MCF 10A (cell line): ENCODE data around the gene STK11IP. TPM values are rescaled to one million over a fixed set of nuclear protein-coding genes. Genes with fewer than 3 reads are reported as not detected.
A peak's percentile ranks its signal among the peaks of the same experiment; 100 is the strongest.

Experiments used
- BruUV-seq: library from RNA; stranded (reverse); fragments of 400-500 nt; replicated peaks from 2 replicates; lab custom pipeline; 2021; lab: Mats Ljungman, UMichigan
- CTCF ChIA-PET: fragments of 300-600 bp; sonication (Branson Sonifier 250); formaldehyde crosslinking; extraction: SDS; loops from one replicate; lab custom pipeline; 2021; ENCODE audit warnings: antibody characterized with exemption, inconsistent platforms; lab: Yijun Ruan, JAX
- POLR2A ChIA-PET: fragments of 300-600, 350-650 bp; sonication (Branson Sonifier 250); formaldehyde crosslinking; extraction: SDS; loops from one replicate; lab custom pipeline; 2020; ENCODE audit warnings: antibody characterized with exemption, inconsistent platforms; lab: Yijun Ruan, JAX
- DNase-seq: peaks from one replicate; pipeline ENCODE4 v3.0.0-alpha.2; 2018; ENCODE audit not compliant: unreplicated experiment
- H3K27ac Mint-ChIP-seq: one replicate; pipeline ENCODE4 v1.8.0; 2022; ENCODE audit warnings: mild to moderate bottlenecking, low read depth, mixed read lengths; ENCODE audit not compliant: unreplicated experiment
- H3K27me3 Mint-ChIP-seq: one replicate; pipeline ENCODE4 v1.8.0; 2022; ENCODE audit warnings: mixed read lengths; ENCODE audit not compliant: insufficient read depth, unreplicated experiment
- H3K36me3 Mint-ChIP-seq: one replicate; pipeline ENCODE4 v1.8.0; 2022; ENCODE audit warnings: mild to moderate bottlenecking, moderate library complexity, mixed read lengths; ENCODE audit not compliant: insufficient read depth, unreplicated experiment
- H3K4me1 Mint-ChIP-seq: one replicate; pipeline ENCODE4 v1.8.0; 2022; ENCODE audit warnings: mixed read lengths; ENCODE audit not compliant: insufficient read depth, unreplicated experiment
- H3K4me3 Mint-ChIP-seq: one replicate; pipeline ENCODE4 v1.8.0; 2022; ENCODE audit warnings: mild to moderate bottlenecking, moderate library complexity, mixed read lengths; ENCODE audit not compliant: unreplicated experiment
- H3K9me3 Mint-ChIP-seq: one replicate; pipeline ENCODE4 v1.8.0; 2022; ENCODE audit warnings: mixed read lengths; ENCODE audit not compliant: unreplicated experiment
- CTCF ChIP-seq: fragments of 200-600 bp; IDR thresholded peaks from one replicate; pipeline ENCODE4 v1.8.0; 2022; ENCODE audit warnings: antibody characterized with exemption, mild to moderate bottlenecking; ENCODE audit not compliant: unreplicated experiment
- intact Hi-C: fragments of 100-400 bp; cut with micrococcal nuclease; formaldehyde crosslinking; loops from 2 replicates; pipeline ENCODE4 v1.14.1; 2022
- total RNA-seq: library from RNA; stranded (reverse); gene quantifications from 2 replicates; pipeline ENCODE4 v1.2.3, GENCODE V29; 2022

The STK11IP gene
- total RNA-seq, 1 experiment from 2014 or later, result 26.5 TPM

- no peak for DNase-seq
- TF ChIP-seq CTCF, result no peak
- intact Hi-C loops, result no loop called here
- Mint-ChIP-seq H3K9me3 (no peaks in the 10 kb centered on the region), H3K27ac (no peak overlapping the region), H3K4me3 (no peak overlapping the region), H3K36me3 (peaks cover 6% of the 10 kb centered on the region), H3K27me3 (peaks cover 17% of the 10 kb centered on the region), H3K4me1 (no peaks in the 10 kb centered on the region)
- CTCF ChIA-PET, result interaction anchor here (1.2 to 1.9 kb wide), 3 partner anchors 20 to 68 kb away, joined by 4 to 6 read pairs (median 5); no protein-coding TSS in a partner anchor
- POLR2A ChIA-PET, result interaction anchor here (1.0 kb wide), 1 partner anchor 24 kb away, joined by 3 read pairs; the partner anchor contains the start of gene STK11IP
- no TSS peak for BruUV-seq
Measured at GRCh38 chr2:219622472-219622871, 24.8 kb downstream of the STK11IP start.

GRCh38 chr2:219624565-219624964 lies 26.9 kb downstream of the STK11IP start:
- CTCF ChIA-PET, result interaction anchor here (0.6 kb wide), 1 partner anchor 74 kb away, joined by 3 read pairs; no protein-coding TSS in a partner anchor
- Mint-ChIP-seq H3K27ac (no peak overlapping the region), H3K4me3 (no peak overlapping the region), H3K9me3 (no peaks in the 10 kb centered on the region), H3K36me3 (peaks cover 6% of the 10 kb centered on the region), H3K27me3 (peaks cover 17% of the 10 kb centered on the region), H3K4me1 (no peaks in the 10 kb centered on the region)
- POLR2A ChIA-PET, result no interaction called here
- intact Hi-C loops, result no loop called here
- TF ChIP-seq CTCF, result no peak
- BruUV-seq, result no TSS peak
- DNase-seq, result no peak

GRCh38 chr2:219625179-219625578 lies 27.5 kb downstream of the STK11IP start:
- Mint-ChIP-seq H3K4me3 (no peak overlapping the region), H3K36me3 (peaks cover 6% of the 10 kb centered on the region), H3K27me3 (peaks cover 17% of the 10 kb centered on the region), H3K9me3 (no peaks in the 10 kb centered on the region), H3K4me1 (no peaks in the 10 kb centered on the region), H3K27ac (no peak overlapping the region)
- BruUV-seq, result no TSS peak
- ChIA-PET CTCF (interaction anchor here (1.0 to 1.2 kb wide), 3 partner anchors 16 to 93 kb away, joined by 4 read pairs; no protein-coding TSS in a partner anchor), POLR2A (interaction anchor here (2.1 kb wide), 1 partner anchor 64 kb away, joined by 6 read pairs; no protein-coding TSS in a partner anchor)
- DNase-seq, result no peak
- no peak for TF ChIP-seq CTCF
- intact Hi-C loops, result no loop called here

- intact Hi-C loops, result no loop called here
- BruUV-seq, result no TSS peak
- Mint-ChIP-seq H3K4me1 (no peaks in the 10 kb centered on the region), H3K27ac (no peak overlapping the region), H3K27me3 (peaks cover 10% of the 10 kb centered on the region), H3K4me3 (peak overlapping the region; percentile 75), H3K9me3 (no peaks in the 10 kb centered on the region), H3K36me3 (no peaks in the 10 kb centered on the region)
- ChIA-PET CTCF (interaction anchor here (0.8 to 1.7 kb wide), 6 partner anchors 10 to 94 kb away, joined by 3 to 6 read pairs (median 4); no protein-coding TSS in a partner anchor), POLR2A (interaction anchor here (0.5 to 2.1 kb wide), 5 partner anchors 29 to 97 kb away, joined by 3 to 7 read pairs (median 4); partner anchors contain the start of gene STK11IP)
- TF ChIP-seq CTCF, result no peak
- no peak for DNase-seq
Measured at GRCh38 chr2:219626540-219626939, 28.9 kb downstream of the STK11IP start.
